ENCODE measurements around the gene DENND2D.
A peak's percentile ranks its signal among the peaks of the same experiment; 100 is the strongest.
"Not testable (repeated sequence)": the region's sequence is repeated elsewhere in the genome, so short reads cannot be mapped to it uniquely, and the experiment has no call there.

DENND2D gene

DNA sequence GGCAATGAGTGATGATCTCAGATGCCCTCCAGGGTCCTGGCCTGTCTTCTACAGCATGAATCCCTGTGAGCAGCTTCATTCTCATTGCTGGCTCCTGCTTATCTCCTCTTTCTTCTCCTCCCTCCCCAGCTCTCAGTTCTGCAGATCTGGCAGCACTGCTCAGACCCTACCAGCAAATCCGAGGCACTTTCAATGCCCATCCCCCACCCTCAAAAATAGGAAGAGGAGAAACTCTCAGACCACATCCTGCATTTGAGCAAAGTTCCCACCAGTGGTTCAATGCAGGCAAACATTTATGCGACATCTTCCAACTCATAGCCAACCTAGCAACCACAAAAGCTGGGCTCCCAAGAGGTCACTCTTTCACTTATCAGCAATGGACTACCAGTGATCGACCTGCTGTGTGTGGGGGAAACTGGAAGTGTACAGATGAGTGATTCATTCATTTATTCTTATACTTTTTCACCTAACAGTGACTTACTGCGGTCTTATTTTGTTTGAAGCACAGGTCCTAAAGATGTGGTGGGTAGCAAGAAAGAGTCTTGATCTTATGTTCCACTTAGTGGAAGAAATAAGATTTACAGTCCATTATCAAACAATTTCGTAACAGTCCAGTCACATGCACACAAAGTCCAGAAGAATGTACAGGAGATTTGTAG lies 21.3 kb upstream of the DENND2D start:
- no peak for DNase-seq

DNA sequence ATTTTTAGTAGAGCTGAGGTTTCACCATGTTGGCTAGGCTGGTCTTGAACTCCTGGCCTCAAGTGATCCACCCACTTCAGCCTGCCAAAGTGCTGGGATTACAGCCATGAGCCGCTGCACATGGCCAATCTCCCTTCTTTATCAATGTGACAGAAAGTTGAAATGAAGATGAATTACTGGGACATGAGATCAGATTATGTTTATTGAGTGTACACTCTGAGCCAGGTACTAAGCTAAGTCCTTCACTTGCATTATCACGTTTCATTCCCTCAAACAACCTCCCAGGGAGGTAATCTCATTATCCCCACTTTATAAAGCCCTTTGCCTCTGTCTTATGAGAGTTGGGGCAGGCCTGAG lies 20.8 kb upstream of the DENND2D start:
- no peak for DNase-seq

DNA sequence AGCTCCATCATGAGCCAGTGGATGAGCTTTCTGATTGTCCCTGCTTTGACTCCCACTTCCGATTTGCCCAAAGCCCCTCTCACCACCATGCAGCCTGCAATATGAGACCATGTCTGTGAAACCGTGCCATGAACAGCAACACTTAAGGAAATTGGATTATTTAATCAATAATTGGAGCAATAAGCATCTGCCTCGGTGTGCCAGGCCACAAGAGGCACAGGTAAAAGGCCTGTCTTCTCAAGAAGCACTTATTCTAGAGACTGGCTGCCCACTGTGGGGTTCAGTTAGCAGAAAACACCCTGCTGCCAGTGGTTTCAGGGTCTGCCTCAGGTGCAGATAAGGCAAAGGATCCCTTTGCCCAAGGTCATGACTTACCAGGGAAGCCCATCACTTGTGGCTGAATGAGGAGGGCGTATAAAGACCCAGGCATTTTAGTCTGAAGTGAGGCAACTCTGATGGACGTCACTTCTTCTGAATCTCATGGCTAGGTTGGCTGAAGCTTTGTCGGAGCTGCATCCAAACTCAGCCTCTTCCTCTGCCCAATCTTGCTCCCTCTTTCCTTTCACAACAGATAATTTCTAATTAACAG lies 19.9 kb upstream of the DENND2D start:
- no peak for DNase-seq

DNA sequence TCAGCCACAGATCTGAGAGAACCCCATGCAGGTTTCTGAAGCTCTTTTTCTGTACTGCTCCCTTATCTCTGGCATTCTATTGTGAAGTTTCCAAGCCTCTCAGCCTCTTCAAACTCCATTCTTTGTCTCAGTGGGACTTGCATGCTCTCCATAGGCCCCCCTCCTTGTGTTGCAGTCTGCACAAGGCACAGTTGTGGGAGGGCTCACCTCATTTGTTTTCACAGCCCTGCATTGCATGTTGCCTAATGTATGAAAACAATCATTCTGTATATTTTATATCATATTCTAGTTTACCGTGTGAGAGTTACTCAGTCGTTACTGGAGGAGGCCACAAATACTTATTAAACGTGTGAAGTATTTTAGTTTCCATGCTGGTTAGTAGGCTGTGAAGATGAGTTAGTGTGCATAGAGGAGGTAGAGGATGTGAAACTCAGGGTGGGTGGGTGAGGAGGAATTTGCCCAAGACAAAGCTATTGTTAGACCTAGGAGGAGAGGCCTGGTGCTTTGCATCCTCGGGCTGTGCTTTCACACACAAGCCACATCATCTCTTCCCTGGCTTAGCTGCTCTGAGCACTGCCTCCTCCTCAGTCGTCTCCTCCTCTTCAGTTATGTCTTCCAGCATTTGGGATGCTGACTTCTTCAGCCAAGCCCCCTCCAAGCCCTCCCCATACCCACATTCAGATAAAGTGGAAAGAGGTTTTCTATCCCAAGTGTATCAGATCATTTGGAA lies 19.3 kb upstream of the DENND2D start:
- DNase-seq: no peak

DNA sequence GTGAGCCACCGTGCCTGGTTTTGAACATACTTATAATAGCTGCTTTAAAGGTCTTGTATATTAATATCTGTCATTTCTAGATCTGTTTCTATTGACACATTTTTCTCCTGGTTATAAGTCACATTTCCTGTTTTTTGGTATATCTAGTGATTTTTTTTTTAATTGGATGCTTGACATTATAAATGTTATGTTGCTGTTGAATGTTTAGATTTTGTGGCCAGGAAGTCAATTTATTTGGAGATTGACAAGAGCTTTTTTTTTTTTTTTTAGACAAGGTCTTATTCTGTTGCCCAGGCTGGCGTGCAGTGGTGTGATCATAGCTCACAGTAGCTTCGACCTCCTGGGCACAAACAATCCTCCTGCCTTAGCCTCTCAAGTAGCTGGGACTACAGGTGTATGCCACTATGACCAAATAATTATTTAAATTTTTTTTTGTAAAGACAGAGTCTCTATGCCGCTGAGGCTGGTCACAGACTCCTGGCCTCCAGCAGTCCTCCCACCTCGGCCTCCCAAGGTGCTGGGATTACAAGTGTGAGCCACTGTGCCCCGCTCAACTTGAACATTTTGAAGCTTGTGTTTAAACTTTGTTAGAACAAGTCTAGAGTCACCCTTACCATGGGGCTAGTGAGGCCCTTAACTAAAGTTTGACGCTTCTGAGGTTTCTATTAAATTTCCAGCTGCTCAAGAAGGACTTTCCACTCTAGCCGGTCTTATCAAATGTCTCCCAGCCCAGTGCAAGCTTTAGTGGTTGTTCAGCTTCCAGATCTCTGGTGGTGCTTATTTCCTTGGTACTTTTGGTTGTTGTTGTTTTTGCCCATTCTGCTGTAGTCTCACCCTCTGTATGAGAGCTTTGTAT lies 18.5 kb upstream of the DENND2D start:
- no peak for DNase-seq

DNA sequence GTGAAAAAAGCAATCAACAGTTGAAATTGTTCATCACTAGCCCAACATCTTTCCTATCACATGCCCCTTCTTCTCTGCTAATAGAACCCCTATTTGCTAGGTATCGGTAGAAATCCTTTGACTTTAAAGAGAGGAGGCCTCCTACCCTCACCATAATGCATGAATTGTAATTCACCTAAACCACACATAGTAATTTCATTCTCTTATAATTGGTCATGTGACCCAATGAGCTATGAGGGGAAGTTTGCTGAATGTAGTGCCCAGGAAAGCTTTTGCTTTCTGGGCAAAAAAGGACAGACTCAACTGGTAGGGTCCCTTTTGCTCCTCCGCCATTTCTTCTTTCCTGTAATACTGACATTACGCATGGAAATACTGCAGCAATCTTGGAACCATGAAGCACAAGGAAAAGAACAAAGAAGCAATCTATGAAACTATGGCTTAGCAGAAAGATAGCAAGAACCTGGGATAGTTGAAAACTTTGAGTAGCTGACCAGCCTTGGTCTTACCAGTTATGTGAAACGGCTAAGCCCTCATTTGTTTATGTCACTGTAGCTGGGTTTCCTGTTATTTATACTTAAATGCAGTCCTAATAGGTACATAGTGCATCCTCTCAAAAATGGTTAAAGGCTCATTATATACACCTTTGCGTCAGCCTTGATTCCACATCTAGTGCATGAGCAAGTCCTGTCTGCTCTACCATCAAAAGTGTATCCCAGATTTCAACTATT lies 16.9 kb upstream of the DENND2D start:
- DNase-seq: no peak

DNA sequence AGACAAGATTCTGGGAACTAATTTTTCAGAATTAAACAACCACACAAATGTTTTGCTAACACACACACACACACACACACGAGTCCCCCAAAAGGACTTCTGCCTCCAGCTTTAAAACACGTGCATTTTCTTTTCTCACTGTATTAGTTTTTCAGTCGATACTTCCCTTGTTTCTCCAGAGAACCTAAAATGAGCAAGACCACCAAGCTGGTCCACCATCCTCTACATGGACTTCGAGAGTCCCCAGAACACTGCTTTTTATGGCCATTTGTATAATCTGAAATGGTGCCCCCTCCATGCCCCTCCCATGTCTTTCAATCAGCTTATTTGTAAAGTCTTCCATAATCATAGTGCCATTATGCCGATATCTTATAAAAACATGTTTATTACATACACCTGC lies 16.3 kb upstream of the DENND2D start:
- no peak for DNase-seq

DNA sequence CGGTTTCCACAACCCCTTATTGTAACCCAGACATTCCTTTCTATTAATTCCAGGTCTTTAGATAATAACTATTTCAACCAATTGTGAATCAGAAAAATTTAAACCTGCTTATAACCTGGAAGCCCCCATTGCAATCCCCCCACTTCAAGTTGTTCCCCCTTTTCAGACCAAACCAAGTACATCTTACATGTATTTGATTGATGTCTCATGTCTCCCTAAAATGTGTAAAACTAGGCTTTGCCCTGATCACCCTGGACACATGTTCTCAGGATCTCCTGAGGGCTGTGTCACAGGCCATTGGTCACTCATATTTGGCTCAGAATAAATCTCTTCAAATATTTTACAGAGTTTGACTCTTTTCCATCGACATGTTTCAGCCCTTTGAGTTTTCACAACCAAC lies 14.8 kb upstream of the DENND2D start:
- not testable (repeated sequence) for DNase-seq

DNA sequence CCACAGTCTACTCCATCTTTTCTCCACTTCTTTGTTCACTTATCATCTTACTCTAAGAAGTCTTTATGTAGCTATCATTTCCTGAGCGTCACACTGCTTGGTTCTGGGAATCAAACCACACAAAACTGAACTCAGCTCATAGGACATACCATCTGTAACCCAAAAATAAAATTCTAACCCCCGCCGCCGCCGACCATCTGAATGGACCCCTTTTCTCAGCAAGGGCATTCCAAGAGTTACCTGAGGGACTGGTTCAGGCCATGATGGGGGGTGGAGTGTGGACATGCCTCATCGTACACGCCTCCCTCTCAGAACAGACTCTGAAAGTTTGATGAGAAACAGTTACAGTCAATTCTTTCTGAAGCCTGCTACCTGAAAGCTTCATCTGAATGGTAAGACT lies 14.4 kb upstream of the DENND2D start:
- DNase-seq: no peak

DNA sequence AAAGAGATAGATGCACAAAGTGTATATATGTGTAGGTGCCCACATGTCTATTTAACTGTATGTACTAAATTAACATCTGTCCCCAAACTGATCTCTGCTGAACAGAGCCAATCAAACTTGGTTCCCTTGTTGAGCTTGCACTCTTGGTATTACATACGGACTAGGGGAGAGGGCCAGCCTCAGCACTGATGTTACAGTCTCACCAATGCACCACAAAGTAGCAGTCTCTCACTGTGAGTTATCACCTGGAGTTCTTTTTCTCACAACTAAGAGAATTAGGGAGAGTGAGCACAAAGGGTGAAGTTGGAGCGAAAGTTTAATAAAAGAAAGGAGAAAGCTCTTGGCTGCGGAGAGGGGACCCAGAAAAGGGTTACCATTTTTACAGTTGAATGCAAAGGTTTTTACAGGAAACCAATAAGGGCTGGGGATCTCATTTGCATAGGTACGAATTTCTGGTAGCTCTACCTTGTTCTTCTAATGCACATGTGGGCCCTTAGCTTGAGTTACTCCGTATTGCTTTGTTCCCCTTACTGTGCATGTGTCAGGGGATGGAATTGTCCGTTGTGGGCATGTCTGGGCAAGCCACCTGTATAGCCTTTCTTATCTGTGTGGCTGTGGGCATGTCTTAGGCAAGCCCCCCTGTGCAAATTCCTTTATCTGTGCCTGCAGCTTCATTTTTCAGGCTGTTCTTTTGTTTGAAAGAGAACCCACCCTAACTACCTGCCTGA lies 13.8 kb upstream of the DENND2D start:
- no peak for DNase-seq

DNA sequence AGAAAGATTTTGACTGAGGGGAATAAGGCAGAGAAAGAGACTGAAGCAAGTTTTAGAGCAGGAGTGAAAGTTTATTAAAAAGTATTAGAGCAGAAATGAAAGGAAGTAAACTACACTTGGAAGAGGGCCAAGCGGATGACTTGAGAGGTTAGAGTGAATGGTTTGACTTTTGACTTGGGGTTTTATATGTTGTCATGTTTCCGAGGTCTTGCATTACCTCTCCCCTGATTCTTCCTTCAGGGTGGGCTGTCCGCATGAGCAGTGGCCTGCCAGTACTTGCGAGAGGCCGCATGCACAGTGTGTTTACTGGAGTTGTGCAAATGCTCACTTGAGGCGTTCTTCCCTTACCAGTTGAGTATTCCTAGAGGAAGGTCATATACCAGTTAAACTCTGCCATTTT lies 13.0 kb upstream of the DENND2D start:
- no peak for DNase-seq

DNA sequence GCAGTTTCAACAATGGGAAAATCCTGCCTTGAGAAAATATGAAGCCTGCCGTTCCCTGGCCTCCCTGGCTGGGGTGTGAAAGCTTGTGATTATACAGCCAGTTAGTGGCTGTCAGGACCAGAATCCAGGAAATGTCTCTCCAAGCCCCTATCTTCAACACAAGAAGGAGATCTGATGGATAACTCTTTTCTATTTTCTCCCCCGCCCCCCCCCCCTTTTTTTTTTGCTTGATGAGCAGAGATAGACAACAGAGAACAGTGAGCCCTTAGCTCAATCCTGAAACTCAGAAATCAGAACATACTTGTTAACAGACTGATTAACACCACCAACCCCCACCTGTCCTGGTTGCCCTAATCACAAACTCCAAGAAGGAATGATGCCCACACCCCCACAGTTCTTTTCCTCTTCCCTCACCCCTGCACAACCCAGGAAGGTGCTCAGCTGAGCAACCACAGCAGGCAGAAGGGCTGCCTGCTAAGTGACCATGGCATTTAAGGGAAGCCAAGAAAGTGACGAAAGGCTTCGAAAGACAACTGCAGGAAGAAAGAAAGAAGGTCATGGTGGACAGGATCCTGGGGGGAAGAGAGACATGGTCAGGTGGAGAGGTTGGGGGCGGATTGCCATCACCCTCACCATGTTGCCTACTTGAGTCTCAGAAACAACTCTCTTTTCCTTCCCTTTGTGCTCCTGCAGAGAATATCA lies 12.3 kb upstream of the DENND2D start:
- no peak for DNase-seq

DNA sequence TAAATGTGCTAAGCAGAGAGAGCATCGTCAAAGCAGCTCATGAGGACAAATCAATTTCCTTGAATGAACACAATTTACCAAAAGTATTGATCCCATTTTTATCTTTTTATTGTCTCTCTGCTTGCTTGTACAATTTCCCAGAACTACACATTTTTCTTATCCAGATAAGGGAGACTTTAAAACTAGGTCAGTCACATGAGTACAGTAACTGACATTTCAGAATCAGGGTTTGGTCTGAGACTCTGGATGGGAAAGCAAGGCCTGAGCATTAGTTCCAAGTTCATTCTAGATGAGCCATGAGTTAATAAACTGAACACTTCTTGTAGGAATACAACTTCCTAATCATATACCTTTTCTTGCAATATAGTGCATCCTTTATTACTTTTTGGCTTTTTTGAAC lies 11.5 kb upstream of the DENND2D start:
- DNase-seq: no peak

DNA sequence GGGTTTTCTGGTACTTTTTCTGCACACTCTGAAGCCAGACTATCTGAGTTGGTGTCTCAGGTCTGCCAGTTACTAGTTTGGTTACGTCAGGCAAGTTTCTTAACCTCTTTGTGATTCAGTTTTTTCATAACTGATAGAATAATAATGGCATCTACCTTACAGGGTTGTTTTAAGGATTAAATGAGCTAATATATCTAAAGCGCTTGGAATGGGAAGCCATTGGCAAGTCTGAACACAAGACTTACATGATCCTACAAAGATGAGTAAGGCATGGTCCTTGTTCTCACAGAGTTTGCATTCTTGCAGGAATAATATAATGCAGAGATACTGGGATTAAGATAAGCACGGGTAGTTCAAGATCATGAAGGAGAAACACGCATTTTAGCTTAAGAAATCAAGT lies 9.2 kb upstream of the DENND2D start:
- no peak for DNase-seq

DNA sequence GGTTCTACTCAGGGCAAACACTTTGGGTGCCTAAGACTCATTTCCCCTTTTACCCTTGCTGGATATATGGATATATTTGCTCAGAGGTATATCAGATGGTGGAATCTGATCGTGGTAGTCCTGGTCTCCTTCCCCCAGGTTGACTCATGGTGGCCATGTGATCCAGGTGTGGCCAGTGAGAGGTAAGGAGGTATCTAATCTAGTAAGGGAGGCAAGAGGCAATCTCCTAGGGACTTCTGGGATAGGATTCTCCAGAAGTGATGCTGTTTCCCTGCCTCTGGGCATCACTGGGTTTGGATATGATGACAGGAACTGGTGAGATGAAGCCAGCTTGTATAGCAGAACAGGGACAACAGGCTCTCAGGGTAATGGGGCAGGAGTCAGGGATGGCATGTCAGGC lies 8.5 kb upstream of the DENND2D start:
- no peak for DNase-seq

DNA sequence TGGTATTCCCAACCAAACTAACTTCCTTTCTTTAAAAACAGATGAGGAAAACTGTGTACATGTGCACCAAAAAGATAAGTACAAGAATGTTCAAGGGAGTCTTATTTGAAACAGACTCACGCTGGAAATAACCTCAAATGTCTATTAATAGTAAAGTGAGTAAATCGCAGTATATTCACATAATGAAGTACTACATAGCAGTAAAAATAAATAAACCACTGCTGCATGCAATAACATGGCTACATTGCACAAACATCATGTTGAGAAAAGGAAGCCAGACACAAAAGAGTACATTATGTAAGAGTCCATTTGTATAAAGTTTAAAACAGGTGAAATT lies 5.2 kb upstream of the DENND2D start:
- no peak for DNase-seq

DNA sequence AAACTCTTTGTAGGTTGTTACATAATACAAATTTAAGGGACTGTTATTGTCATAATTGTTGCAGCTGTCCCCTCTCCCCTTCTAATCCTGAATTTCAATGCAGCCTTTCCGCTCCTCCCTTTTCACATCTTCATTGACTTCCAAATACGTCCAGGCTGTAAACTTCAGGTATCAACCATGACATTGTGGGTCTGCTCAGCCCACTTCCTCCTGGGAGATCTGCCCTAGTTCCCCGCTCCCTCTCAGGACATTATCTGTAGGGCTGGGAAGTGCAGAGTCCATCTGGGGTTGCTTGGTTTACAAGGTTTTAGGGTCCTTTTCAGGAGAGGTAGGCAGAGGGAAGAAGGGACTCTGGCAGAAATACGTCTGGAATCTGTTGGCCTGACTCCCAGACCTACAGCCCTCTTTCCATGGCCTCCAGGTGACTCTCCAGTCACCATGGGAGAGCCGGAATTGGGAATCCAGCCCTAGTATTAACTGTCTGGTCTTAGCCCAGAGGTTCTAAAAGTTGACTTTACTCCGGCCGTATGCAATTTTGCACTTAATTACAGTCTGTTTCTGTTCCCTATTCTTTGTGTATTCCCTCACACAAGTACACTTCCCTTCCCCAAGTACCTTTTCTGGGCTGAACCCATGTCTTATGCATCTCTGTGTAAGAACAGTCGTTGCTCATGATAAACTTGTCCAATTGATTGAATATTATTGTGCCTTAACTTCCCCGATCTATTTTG lies 4.7 kb upstream of the DENND2D start:
- no peak for DNase-seq

DNA sequence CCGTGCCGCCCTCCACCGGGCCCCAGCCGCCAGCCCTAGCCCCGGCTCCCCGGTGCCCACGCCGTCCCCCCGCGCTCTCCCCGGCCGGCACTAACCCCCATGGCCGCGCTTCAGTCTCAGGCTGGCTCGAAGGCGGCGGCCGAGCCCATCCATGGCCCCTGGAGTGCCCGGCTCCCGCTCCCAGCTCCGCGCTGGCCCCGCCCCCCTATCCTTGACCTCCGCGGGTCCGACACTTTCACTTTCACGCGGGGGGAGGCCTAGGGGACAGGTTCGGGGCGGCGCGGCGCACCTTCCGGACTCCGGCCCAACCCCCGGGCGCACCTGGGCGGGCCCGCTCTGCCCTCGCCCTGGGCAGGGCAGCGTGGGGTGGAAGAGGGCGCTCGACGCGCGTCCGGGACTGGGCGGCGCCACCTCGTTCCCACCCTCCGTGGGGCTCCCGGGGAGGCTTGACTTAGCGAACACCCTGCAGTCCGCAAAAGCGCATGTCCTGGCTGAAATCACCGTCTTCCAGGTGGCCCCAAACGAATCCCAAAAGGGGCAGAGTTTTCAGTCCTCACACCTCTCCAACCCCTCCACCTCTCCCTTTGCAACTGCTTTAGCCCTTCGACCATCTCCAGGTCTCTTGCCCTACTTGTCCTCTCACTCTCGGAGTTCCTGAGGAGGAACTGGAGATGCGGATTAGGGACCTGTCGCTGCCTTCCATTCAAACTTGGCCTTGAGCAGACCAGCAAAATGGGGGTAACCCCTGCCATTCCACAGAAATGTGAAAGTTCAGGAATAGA lies 3.9 kb upstream of the DENND2D start:
- DNase-seq: peak; percentile 16

DNA sequence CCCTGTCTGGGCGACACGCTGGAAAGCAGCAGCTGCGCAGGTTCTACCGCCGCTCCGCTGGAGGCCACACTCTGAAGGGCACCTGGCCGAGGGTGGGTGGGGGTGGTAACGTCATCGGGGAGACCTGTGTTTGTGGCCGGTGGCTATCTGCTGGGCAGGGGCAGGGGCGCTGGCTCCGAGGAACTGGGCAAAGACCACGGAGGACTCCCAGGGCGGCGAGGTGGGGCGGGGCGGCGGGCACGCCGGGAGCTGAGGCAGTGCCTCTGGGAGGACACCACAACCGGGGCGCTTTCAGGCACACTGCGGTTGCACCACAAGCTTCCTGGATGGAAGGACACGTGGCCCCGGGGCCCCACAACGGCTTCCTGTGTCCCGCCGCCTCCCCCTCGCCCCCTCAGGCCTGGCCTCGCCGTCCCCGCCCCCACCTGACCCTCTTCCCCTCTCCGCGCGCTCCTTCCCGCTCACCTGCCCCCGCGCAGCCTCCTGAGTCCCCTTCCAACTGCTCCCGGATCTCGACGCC lies 3.3 kb upstream of the DENND2D start:
- peak; percentile 62 for DNase-seq

Measured in DMS79 treated with DMSO at 0.1 percent for 48 hours (cell line).